Mucosa of descending colon (tissue), 3 donors: ENCODE data around the gene PHF21A. TPM values are rescaled to one million over a fixed set of nuclear protein-coding genes. Genes with fewer than 3 reads are reported as not detected.

Experiments
- ATAC-seq: fragments of 200-7000 bp; cut with Tn5 transposase; one replicate; pipeline ENCODE4 v1.9.1; 2020; ENCODE audit warnings: mild to moderate bottlenecking, moderate library complexity
- DNase-seq, 3 donors: peaks; one replicate each; pipeline ENCODE4 v3.0.0-alpha.2; 2020
- H3K36me3 ChIP-seq: fragments of 200-600 bp; one replicate; pipeline ENCODE4 v1.8.0; 2021; ENCODE audit warnings: low read depth, mild to moderate bottlenecking
- H3K4me1 ChIP-seq: fragments of 200-600 bp; one replicate; pipeline ENCODE4 v1.8.0; 2021; ENCODE audit warnings: low read depth, mild to moderate bottlenecking
- H3K4me3 ChIP-seq: fragments of 200-600 bp; one replicate; pipeline ENCODE4 v1.8.0; 2021; ENCODE audit warnings: mild to moderate bottlenecking
- H3K9me3 ChIP-seq: fragments of 200-600 bp; one replicate; pipeline ENCODE4 v1.8.0; 2021; ENCODE audit warnings: mild to moderate bottlenecking
- intact Hi-C, 2 donors: fragments of 100-400 bp; cut with DNase I in 1 of 2; cut with micrococcal nuclease in 1 of 2; formaldehyde crosslinking; loops; one replicate each; pipeline versions ENCODE4 v1.11.0 to v1.11.1; 2022; cut with DNase I, micrococcal nuclease
- total RNA-seq, 3 donors: library from RNA; stranded (reverse); fragmentation: NEBNext Ultra II Directional in 2 of 3; extraction: Animal tissue kit (Norgen Biotek cat#: 25700) in 2 of 3; gene quantifications; one replicate each; pipeline versions ENCODE4 v1.2.1 to v1.2.4, GENCODE V29; 2021 to 2023
- TF ChIP-seq, protein P1 (sequence below): fragments of 200-600 bp; IDR thresholded peaks from one replicate; pipeline ENCODE4 v1.8.0; 2022; ENCODE audit warnings: antibody characterized with exemption, mild to moderate bottlenecking
- donor health status: DM: no; HTN: no; CAD: no; lungs with moderate emphysema.
- donor health status: DM: no; HTN: no; CAD: no.
- donor health status: DM: no; HTN: yes; CAD: no.

PHF21A gene
- total RNA-seq, 3 donors from 2014 or later = 20.3 to 78.1 (median 23.3) TPM

DNA sequence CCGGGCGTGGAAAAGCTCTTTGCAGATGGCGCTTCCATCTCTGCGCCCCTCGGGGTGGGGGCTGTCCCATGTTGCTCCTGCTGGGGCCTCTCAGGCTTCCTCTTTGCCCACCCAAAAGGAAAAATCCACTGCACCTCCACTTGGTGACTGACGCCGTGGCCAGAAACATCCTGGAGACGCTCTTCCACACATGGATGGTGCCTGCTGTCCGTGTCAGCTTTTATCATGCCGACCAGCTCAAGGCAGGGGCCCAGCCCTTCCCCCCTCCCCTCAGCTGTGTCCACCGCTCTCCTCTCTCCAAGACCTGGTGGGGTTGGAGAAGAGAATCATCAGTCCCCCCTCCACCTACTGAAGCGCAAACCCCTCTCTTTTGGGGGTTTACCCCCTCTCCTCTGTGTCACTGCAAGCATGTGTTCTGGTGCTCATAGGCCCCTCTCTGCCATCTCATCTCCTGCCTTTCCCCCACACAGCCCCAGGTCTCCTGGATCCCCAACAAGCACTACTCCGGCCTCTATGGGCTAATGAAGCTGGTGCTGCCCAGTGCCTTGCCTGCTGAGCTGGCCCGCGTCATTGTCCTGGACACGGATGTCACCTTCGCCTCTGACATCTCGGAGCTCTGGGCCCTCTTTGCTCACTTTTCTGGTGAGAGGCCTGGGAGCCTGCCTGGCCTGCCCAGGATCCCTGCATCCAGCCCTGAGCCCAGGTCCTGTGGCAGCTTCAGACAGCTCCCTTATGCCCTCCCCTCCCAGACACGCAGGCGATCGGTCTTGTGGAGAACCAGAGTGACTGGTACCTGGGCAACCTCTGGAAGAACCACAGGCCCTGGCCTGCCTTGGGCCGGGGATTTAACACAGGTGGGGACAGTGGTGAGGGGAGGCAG is 197.0 kb downstream of the PHF21A start:
- intact Hi-C loops = no loop called here
- Histone ChIP-seq H3K9me3 (no peaks in the 10 kb centered on the region), H3K36me3 (no peaks in the 10 kb centered on the region), H3K4me3 (no peak overlapping the region), H3K4me1 (peaks cover 17% of the 10 kb centered on the region)
- no peak for ATAC-seq
- DNase-seq = peak in 1 of 3 donors; percentile 49
- TF ChIP-seq, protein P1, sequence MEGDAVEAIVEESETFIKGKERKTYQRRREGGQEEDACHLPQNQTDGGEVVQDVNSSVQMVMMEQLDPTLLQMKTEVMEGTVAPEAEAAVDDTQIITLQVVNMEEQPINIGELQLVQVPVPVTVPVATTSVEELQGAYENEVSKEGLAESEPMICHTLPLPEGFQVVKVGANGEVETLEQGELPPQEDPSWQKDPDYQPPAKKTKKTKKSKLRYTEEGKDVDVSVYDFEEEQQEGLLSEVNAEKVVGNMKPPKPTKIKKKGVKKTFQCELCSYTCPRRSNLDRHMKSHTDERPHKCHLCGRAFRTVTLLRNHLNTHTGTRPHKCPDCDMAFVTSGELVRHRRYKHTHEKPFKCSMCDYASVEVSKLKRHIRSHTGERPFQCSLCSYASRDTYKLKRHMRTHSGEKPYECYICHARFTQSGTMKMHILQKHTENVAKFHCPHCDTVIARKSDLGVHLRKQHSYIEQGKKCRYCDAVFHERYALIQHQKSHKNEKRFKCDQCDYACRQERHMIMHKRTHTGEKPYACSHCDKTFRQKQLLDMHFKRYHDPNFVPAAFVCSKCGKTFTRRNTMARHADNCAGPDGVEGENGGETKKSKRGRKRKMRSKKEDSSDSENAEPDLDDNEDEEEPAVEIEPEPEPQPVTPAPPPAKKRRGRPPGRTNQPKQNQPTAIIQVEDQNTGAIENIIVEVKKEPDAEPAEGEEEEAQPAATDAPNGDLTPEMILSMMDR = no peak

DNA sequence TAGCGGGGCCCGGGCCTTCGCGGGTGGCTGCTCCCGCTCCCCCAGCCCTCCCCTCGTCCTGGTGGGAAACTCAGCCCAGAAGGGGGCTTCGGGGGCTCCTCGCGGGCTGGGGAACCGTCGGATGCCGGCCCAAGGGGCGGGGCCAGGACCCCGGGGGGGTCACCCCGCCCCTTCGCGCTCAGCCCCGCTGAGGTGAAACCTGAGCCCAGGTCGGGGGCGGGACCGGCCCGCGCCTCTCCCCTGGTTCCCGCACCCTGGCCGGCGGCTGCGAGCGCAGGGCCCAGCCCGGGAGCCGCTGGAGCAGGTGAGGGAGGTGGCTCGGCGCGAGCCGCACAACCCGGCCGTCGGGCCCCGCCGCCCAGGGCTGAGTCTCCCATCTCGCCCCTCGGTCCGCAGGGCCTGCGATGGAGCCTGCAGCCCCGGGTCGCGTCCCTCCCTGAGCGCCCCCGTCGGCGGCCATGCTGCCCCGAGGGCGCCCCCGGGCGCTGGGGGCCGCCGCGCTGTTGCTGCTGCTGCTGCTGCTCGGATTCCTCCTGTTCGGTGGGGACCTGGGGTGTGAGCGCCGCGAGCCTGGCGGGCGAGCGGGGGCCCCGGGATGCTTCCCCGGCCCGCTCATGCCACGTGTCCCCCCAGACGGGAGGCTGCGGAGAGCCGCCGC is 198.7 kb downstream of the PHF21A start, which contains the start of gene LARGE2:
Gene LARGE2, plus strand, starts transcription at position 232 of the 658 bp plus-strand sequence. Its CDS starts 227 bp downstream, at position 459.
- intact Hi-C loops = no loop called here

GRCh38 chr11:45921561-45922424 is 199.5 kb downstream of the PHF21A start:
- TF ChIP-seq, protein P1 = no peak
- Histone ChIP-seq H3K4me1 (peaks cover 21% of the 10 kb centered on the region), H3K4me3 (no peak overlapping the region), H3K9me3 (no peaks in the 10 kb centered on the region), H3K36me3 (no peaks in the 10 kb centered on the region)
- ATAC-seq (peak; percentile 38), DNase-seq (peak; percentile 39 to 82 (median 67))
- intact Hi-C loops = no loop called here

More for the DNA sequence above, 198.7 kb downstream of the PHF21A start, which contains the start of gene LARGE2:
- TF ChIP-seq, protein P1 = no peak
- H3K4me1 ChIP-seq = peaks cover 17% of the 10 kb centered on the region
- H3K4me3 ChIP-seq = no peak within 1 kb of the TSS
- no peaks in the 10 kb centered on the region for H3K36me3 ChIP-seq
- ATAC-seq (peak; percentile 49), DNase-seq (peak; percentile 39 to 74 (median 65))
- no peaks in the 10 kb centered on the region for H3K9me3 ChIP-seq

GRCh38 chr11:45920531-45921477 is 200.4 kb downstream of the PHF21A start:
- H3K4me1 ChIP-seq = peaks cover 26% of the 10 kb centered on the region
- no peaks in the 10 kb centered on the region for H3K9me3 ChIP-seq
- ATAC-seq = no peak
- DNase-seq = peak in 2 of 3 donors; percentile 15 to 16
- TF ChIP-seq, protein P1 = no peak
- H3K4me3 ChIP-seq = no peak overlapping the region
- no peaks in the 10 kb centered on the region for H3K36me3 ChIP-seq
- intact Hi-C loops = no loop called here
